GM23248 (cell line): ENCODE data around the gene SPTLC3.

Source experiments
- EZH2 ChIP-seq: fragments of 200-600 bp; sonication (generic); IDR thresholded peaks from 2 replicates; pipeline ENCODE4 v1.6.1; 2018; ENCODE audit warnings: antibody characterized with exemption, mild to moderate bottlenecking; ENCODE audit not compliant: insufficient read depth, poor library complexity, severe bottlenecking
- EZH2phosphoT487 ChIP-seq: fragments of 200-600 bp; sonication (generic); IDR thresholded peaks from 2 replicates; pipeline ENCODE4 v1.6.1; 2018; ENCODE audit warnings: antibody characterized with exemption, moderate library complexity, mild to moderate bottlenecking, low read depth; ENCODE audit not compliant: insufficient read depth

GRCh38 chr20:13130707-13131103, 121.9 kb downstream of the SPTLC3 start:
- TF ChIP-seq EZH2 (no peak), EZH2phosphoT487 (no peak)
